ENCODE results near the gene RELN.

GRCh38 chr7:103628742-103629141, 360.7 kb downstream of the RELN start:
- TF ChIP-seq, protein P1, sequence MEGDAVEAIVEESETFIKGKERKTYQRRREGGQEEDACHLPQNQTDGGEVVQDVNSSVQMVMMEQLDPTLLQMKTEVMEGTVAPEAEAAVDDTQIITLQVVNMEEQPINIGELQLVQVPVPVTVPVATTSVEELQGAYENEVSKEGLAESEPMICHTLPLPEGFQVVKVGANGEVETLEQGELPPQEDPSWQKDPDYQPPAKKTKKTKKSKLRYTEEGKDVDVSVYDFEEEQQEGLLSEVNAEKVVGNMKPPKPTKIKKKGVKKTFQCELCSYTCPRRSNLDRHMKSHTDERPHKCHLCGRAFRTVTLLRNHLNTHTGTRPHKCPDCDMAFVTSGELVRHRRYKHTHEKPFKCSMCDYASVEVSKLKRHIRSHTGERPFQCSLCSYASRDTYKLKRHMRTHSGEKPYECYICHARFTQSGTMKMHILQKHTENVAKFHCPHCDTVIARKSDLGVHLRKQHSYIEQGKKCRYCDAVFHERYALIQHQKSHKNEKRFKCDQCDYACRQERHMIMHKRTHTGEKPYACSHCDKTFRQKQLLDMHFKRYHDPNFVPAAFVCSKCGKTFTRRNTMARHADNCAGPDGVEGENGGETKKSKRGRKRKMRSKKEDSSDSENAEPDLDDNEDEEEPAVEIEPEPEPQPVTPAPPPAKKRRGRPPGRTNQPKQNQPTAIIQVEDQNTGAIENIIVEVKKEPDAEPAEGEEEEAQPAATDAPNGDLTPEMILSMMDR (conservative IDR thresholded peaks at IDR 0.05; ENCODE audit: low read length) = no peak
- no peak for TF ChIP-seq EZH2phosphoT487 (IDR thresholded peaks at IDR 0.05; ENCODE audit: borderline replicate concordance)
